Endothelial cell (in vitro differentiated cells): Measurements from ENCODE around the gene PFDN1. TPM values are rescaled to one million over a fixed set of nuclear protein-coding genes. Genes with fewer than 3 reads are reported as not detected.

Experiments used
- DNase-seq: peaks from one replicate; pipeline ENCODE4 v3.0.0; 2021; ENCODE audit warnings: low spot score
- H3K27ac Mint-ChIP-seq: one replicate; pipeline ENCODE4 v1.8.0; 2021; ENCODE audit warnings: mixed read lengths, inconsistent platforms; ENCODE audit not compliant: unreplicated experiment
- H3K27me3 Mint-ChIP-seq: one replicate; pipeline ENCODE4 v1.8.0; 2021; ENCODE audit warnings: mild to moderate bottlenecking, moderate library complexity, mixed read lengths, inconsistent platforms; ENCODE audit not compliant: unreplicated experiment
- H3K36me3 Mint-ChIP-seq: one replicate; pipeline ENCODE4 v1.8.0; 2021; ENCODE audit warnings: mild to moderate bottlenecking, low read depth, mixed read lengths, inconsistent platforms; ENCODE audit not compliant: unreplicated experiment
- H3K4me1 Mint-ChIP-seq: one replicate; pipeline ENCODE4 v1.8.0; 2021; ENCODE audit warnings: mild to moderate bottlenecking, mixed read lengths, inconsistent platforms; ENCODE audit not compliant: unreplicated experiment
- H3K4me3 Mint-ChIP-seq: one replicate; pipeline ENCODE4 v1.8.0; 2021; ENCODE audit warnings: mild to moderate bottlenecking, mixed read lengths, inconsistent platforms; ENCODE audit not compliant: unreplicated experiment
- H3K9me3 Mint-ChIP-seq: one replicate; pipeline ENCODE4 v1.8.0; 2021; ENCODE audit warnings: mixed read lengths, inconsistent platforms; ENCODE audit not compliant: unreplicated experiment
- CTCF ChIP-seq: fragments of 200-600 bp; sonication (generic); IDR thresholded peaks from one replicate; pipeline ENCODE4 v1.5.0; 2021; ENCODE audit warnings: antibody characterized with exemption; ENCODE audit not compliant: unreplicated experiment
- total RNA-seq: library from RNA; stranded (reverse); fragmentation: NEBNext Ultra II Directional; extraction: Animal tissue kit (Norgen Biotek cat#: 25700); gene quantifications from one replicate; pipeline ENCODE4 v1.2.1, GENCODE V29; 2021; ENCODE audit not compliant: unreplicated experiment

The PFDN1 gene
- total RNA-seq, 1 donor from 2014 or later, result 86.2 TPM

- peaks cover 8% of the 10 kb centered on the region for H3K27me3 Mint-ChIP-seq
- no peak for TF ChIP-seq CTCF
- H3K4me1 Mint-ChIP-seq, result peaks cover 49% of the 10 kb centered on the region
- no peaks in the 10 kb centered on the region for H3K9me3 Mint-ChIP-seq
- DNase-seq, result no peak
- H3K4me3 Mint-ChIP-seq, result peak overlapping the region; percentile 73
- peaks cover 24% of the 10 kb centered on the region for H3K36me3 Mint-ChIP-seq
- H3K27ac Mint-ChIP-seq, result no peak overlapping the region
Observed at GRCh38 chr5:140342896-140343295, 40.0 kb upstream of the PFDN1 start.

- H3K4me3 Mint-ChIP-seq, result peak overlapping the region; percentile 73
- H3K4me1 Mint-ChIP-seq, result peaks cover 48% of the 10 kb centered on the region
- H3K27ac Mint-ChIP-seq, result peak overlapping the region; percentile 77
- H3K27me3 Mint-ChIP-seq, result peaks cover 8% of the 10 kb centered on the region
- TF ChIP-seq CTCF, result no peak
- no peak for DNase-seq
- H3K9me3 Mint-ChIP-seq, result no peaks in the 10 kb centered on the region
- H3K36me3 Mint-ChIP-seq, result peaks cover 24% of the 10 kb centered on the region
Observed at GRCh38 chr5:140342287-140342686, 39.4 kb upstream of the PFDN1 start.

GRCh38 chr5:140341591-140341990 lies 38.7 kb upstream of the PFDN1 start:
- H3K9me3 Mint-ChIP-seq, result no peaks in the 10 kb centered on the region
- H3K4me3 Mint-ChIP-seq, result no peak overlapping the region
- H3K27me3 Mint-ChIP-seq, result peaks cover 8% of the 10 kb centered on the region
- no peak for TF ChIP-seq CTCF
- DNase-seq, result no peak
- H3K4me1 Mint-ChIP-seq, result peaks cover 44% of the 10 kb centered on the region
- H3K36me3 Mint-ChIP-seq, result peaks cover 27% of the 10 kb centered on the region
- no peak overlapping the region for H3K27ac Mint-ChIP-seq

- peaks cover 36% of the 10 kb centered on the region for H3K36me3 Mint-ChIP-seq
- no peaks in the 10 kb centered on the region for H3K9me3 Mint-ChIP-seq
- H3K27me3 Mint-ChIP-seq, result peaks cover 8% of the 10 kb centered on the region
- no peak for TF ChIP-seq CTCF
- peaks cover 50% of the 10 kb centered on the region for H3K4me1 Mint-ChIP-seq
- no peak overlapping the region for H3K27ac Mint-ChIP-seq
- H3K4me3 Mint-ChIP-seq, result no peak overlapping the region
- no peak for DNase-seq
Observed at GRCh38 chr5:140340605-140341121, 37.8 kb upstream of the PFDN1 start.

GRCh38 chr5:140339636-140340035 lies 36.7 kb upstream of the PFDN1 start:
- Mint-ChIP-seq H3K36me3 (peaks cover 43% of the 10 kb centered on the region), H3K4me1 (peaks cover 41% of the 10 kb centered on the region), H3K9me3 (no peaks in the 10 kb centered on the region), H3K27ac (no peak overlapping the region), H3K27me3 (peaks cover 5% of the 10 kb centered on the region), H3K4me3 (no peak overlapping the region)
- no peak for TF ChIP-seq CTCF
- no peak for DNase-seq
